GM19099 (cell line): ENCODE data around the gene C7orf25.
A peak's percentile ranks its signal among the peaks of the same experiment; 100 is the strongest.

ENCODE experiments used
- POLR2A ChIP-seq: IDR thresholded peaks from 3 replicates; pipeline ENCODE4 v1.6.1; 2011; ENCODE audit warnings: low read depth; ENCODE audit not compliant: insufficient read length; ENCODE audit errors: extremely low read depth

The C7orf25 gene

DNA sequence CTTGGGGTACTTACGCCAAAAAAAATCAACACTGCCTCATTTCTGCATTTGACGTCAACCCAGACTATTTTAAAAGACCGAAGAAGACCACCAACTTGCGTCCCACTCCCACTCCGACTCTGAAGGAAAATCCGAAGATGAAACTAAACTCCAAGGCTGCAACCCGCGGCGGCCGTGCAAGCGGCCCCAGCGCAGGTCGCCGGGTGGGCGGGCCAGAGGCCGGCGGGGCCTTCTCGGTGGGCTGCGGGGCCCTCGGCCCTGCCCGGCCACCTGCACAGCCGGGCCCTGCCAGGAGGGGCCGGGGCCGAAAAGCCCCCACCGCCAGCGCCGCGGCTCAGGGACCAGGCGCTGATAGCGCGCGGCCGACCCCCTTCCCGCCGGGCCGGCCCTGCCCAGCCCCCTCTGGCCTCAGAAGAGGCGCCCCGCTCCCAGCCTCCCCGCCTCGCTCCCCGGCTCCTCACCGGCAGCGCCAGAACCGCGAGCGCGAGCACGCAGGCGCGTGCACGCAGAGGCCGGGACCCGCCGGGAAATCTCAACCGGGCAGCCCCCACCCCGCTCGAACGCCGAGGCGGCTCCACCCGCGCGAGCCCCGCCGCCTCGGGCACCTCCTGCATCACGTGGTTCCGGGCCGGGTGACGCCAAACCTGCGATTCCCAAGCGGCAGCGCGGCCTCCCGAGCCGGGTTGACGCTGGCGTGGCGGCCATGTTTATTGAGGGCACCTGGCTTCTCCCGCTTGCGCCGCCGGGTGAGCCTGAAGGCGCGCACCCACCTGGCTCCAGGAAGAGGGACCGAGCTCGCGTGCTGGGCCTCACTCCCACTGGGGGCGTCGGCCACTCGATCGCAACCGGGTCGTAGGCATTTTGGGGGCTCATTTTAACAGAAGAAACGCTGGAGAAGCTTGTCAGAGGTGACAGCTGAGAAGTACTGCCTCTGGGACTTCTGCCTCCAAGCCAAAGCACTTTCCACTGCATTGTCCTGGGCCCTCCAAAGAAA, at the start of gene C7orf25:
C7orf25 (minus strand) TSS at position 617 of the 994 bp plus-strand sequence. CDS start 1,170 bp downstream, outside the sequence.
- TF ChIP-seq POLR2A: peak; percentile 72

- no peak for TF ChIP-seq POLR2A
Measured at GRCh38 chr7:42961170-42961569, 49.3 kb upstream of the C7orf25 start.

DNA sequence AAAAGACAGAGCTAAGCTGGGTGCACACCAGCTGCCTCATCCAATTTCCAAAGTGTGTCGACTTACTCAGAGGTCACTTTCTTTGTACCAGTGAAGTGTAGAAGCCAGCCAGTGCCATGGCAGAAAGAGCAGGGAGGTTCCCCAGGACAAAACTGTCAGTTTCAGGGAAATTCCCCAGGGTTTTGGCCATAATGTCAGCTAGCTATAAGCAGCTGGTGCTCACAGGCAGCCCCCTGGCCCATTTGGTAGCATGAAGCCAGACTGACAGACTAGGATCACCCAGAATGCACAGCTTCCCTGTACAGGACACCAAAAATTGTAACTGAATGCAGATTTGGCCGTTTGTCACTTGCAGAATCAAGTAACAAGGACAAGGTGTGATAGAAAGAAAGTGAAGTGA, 48.9 kb upstream of the C7orf25 start:
- no peak for TF ChIP-seq POLR2A

GRCh38 chr7:42959549-42959948, 47.7 kb upstream of the C7orf25 start:
- no peak for TF ChIP-seq POLR2A

DNA sequence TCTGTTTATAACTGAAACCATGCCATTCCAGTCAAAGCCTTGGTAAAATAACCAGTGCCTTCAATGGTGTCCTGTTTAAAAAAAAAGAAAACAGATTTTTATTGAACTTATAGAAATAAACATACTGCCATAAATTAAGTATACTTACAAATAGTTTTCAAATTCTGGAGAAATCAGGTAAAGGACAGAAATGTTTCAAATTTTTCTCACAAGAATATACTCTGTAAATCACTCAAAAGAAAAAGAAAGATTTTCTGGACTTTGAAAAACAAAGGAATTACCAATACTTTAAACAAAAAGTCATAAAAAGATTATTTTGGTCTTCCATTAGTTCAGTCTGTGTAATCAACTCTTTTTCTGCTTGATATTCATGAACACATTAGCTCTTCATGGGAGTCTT, 44.2 kb upstream of the C7orf25 start:
- no peak for TF ChIP-seq POLR2A

DNA sequence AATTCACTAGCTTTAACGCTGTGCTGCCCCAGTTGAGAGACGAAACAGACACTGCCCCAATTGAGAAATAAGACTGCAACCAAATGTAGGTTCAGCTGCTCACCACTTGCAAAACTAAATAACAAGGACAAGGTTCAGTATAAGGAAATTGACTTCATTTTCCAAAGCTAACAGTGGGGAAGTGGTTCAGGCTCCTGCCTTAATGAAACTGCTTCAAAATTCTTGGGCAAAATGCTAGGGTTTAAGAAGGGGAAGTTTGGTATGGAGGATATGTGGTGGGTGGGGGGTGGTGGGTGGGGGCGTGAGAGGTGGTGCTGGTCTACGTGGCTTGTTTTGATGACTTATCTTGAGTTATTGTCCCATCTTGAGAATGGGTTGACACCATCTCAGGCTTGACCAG, 42.1 kb upstream of the C7orf25 start:
- no peak for TF ChIP-seq POLR2A

DNA sequence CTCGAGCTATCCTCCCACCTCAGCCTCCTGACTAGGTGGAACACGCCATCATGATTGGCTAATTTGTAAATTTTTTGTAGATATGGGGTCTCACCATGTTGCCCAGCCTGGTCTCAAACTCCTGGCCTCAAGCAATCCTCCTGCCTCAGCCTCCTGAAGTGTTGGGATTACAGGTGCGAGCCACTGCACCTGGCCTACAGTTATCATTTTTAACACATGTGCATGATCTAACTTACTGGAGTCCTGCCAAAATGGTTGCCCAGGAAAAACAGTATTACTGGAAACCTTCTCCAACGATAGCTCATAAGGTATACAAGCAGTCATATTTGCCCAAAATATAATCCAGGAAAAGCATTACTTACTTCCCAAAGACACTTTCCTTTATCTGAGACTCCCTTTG, 40.5 kb upstream of the C7orf25 start:
- no peak for TF ChIP-seq POLR2A

DNA sequence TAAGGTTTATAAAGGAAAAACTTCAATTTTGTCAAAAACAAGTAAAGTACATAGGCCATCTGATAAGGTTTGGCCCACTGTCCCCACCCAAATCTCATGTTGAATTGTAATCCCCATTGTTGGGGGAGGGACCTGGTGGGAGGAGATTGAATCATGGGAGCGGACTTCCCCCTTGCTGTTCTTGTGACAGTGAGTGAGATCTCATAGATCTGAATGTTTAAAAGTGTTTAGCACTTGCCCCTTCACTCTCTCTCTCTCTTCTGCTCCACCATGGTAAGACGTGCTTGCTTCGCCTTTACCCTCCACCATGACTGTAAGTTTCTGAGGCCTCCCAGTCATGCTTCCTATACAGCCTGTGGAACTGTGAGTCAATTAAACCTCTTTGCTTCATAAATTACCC, 38.5 kb upstream of the C7orf25 start:
- TF ChIP-seq POLR2A: no peak

DNA sequence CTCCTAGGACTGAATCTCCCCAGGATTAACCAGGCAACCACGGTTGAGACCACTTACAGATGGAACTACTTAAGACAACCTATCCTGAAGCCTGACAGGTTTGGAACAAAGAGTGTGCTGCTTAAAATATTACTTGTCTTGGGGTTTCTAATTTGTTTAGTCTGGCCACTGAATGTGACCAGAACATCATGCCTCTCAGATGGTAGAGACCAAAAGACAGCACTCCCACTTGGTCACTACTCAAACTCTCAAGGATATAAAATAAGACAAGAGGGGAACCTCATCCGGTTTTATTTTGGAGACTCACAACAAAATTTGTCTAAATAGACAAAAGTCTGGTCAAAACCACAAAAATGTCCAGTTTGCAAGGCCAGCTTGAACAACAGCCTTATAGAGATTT, 35.7 kb upstream of the C7orf25 start:
- no peak for TF ChIP-seq POLR2A

GRCh38 chr7:42946627-42946950, 34.7 kb upstream of the C7orf25 start:
- no peak for TF ChIP-seq POLR2A

DNA sequence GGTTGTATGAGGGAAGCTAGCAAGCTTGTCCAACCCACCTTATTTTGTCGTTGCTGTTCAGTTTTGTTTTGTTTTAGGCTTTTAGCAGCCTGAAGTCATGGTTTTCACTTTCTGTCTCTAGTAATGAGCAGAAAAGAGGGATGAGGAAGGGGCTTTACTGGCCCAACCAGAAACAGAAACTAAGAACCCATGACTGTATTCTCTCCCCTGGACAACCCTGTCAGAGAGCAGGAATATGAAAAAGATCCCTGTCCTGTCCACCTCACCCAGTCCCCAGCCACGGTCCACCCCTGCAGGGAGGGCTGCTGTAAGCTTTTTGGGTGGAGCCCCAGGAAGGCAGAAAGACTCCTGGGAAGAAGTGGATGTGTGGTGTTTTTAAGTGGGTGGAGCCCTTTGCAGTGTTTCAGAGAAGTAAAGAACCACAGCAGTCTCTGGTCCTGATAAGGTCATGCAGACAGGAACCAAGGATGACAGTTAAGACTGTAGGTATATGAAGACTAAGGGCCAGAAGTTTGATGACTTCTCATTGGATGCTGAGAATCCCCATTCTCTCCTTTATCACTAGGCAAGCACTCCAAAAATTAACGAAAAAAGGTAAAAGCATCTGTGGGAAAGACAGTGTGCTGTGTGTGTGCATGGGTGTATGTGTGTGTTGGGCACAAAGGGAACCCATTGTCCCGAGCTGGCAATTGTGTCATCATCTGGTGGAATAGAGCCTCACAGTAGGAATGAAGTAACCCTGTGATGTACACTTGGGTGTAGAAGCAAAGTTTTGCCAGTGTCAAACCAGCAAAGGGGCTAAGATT, 34.2 kb upstream of the C7orf25 start:
- TF ChIP-seq POLR2A: no peak

DNA sequence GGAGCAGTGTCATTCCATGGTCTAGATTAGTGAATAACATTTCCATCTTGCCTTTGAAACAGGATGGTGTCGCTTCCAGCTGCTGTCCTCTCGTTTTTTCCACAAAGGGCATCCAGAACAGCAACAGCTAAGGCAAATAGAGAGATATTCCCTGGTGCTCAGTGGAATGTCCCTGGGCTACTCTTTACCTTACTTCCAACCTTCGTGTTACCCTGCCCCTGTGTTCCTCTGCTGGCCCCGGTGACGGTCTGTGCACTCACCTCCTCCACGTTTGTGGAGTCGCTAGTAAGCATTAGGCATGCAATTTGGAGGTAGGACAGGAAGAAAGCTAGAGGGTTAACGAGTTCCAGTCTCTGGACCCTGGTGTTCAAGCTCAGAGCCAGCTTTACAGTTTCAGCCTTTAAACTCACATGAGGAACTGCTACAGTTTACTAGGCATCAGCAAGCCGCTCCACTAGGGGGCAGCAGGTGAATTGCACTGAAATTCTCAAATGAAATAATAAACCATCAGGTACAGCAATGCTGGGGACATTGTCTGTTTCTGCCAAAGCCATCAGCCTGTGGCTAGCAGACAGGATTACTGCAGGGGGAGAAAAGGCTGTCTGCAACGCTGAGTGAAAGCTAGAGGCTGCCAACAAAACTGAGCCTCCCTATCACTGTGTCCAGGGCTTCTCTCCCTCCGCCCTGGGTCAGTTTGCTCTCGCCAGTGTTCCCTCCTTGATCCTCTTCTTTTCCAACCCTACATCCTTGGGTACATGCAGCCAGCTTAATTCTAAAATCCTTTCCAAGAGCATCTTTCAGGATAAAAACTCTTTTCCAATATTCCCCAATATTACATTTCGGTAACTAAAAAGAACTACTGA, 29.3 kb upstream of the C7orf25 start:
- no peak for TF ChIP-seq POLR2A

DNA sequence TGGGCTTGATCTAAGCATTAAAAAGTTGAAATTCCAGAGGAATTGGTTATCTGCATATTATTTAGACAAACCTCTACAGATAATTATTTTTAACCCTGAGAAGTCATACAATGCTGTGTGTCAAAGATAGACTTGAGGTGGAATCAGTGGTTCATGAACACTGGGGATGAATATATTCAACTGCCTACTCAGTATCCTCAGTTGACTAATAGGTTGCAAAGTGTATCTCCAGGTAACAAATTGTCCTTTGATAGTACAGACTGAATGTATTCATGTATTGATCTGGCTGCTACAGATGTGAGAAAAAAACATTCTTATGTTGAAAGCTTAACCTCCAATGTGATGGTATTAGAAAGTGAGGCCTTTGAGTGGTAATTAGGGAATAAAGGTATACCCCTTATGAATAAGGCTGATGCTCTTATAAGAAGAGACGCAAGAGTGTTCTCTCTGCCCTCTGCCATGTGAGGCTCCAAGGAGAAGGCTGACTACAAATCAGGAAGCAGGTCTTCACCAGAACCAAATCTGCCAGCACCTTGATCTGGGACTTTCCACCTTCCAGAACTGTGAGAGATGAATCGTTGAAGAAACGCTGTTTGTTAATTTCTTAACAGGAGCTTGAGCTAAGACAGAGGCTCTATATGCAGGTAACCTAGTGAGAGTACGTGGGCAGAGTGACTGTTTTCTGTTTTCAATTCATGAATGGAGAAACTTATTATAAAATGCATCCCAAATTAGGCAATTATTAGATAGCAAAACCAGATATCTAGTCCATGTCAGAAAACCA, 27.8 kb upstream of the C7orf25 start:
- no peak for TF ChIP-seq POLR2A

DNA sequence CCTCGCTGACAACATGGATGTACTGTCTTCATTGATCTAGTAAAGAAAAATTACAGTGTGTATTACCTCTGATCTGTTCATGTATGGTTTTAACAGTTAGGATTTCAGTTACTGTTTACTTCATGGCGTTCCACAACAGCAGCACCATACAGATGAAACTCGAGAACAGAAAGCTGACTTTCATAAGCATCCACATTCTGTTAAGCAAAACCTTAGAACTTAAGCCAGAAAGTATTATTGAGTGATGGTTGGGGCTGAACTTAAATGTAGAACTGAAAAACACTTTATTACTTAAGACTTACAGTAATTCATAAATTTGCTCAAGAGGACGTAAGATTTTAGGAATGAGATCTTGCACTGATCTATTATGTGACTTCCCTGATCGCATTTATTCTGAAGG, 24.0 kb upstream of the C7orf25 start:
- no peak for TF ChIP-seq POLR2A
